Measurements from ENCODE around the gene GFPT1. TPM values are rescaled to one million over a fixed set of nuclear protein-coding genes. Genes with fewer than 3 reads are reported as not detected.

Gene GFPT1
- total RNA-seq, 1 donor from 2014 or later, result 30.0 TPM

- Mint-ChIP-seq H3K27ac (ENCODE audit: unreplicated experiment) (no peak overlapping the region), H3K36me3 (ENCODE audit: low read depth) (peaks cover 5% of the 10 kb centered on the region)
Measured at GRCh38 chr2:69375494-69376353, 11.3 kb downstream of the GFPT1 start.

GRCh38 chr2:69372767-69373166, 14.3 kb downstream of the GFPT1 start:
- peaks cover 12% of the 10 kb centered on the region for H3K36me3 Mint-ChIP-seq (ENCODE audit: low read depth)
- no peak for DNase-seq (ENCODE audit: low read depth, low spot score)
- H3K9me3 Mint-ChIP-seq, result no peaks in the 10 kb centered on the region
- no peak overlapping the region for H3K27ac Mint-ChIP-seq (ENCODE audit: unreplicated experiment)
- no peak for TF ChIP-seq CTCF (conservative IDR thresholded peaks at IDR 0.05)
- H3K4me3 Mint-ChIP-seq, result no peak overlapping the region
- peaks cover 6% of the 10 kb centered on the region for H3K4me1 Mint-ChIP-seq
- H3K27me3 Mint-ChIP-seq (ENCODE audit: low read depth), result no peaks in the 10 kb centered on the region

More at GRCh38 chr2:69375494-69376353, 11.3 kb downstream of the GFPT1 start:
- H3K4me3 Mint-ChIP-seq, result no peak overlapping the region
- H3K9me3 Mint-ChIP-seq, result no peaks in the 10 kb centered on the region
- H3K27me3 Mint-ChIP-seq (ENCODE audit: low read depth), result no peaks in the 10 kb centered on the region
- DNase-seq (ENCODE audit: low read depth, low spot score), result no peak
- H3K4me1 Mint-ChIP-seq, result peaks cover 11% of the 10 kb centered on the region
- peak; percentile 72 for TF ChIP-seq CTCF (conservative IDR thresholded peaks at IDR 0.05)

GRCh38 chr2:69369802-69370201, 17.2 kb downstream of the GFPT1 start:
- no peaks in the 10 kb centered on the region for H3K9me3 Mint-ChIP-seq
- no peak for TF ChIP-seq CTCF (conservative IDR thresholded peaks at IDR 0.05)
- DNase-seq (ENCODE audit: low read depth, low spot score), result no peak
- no peaks in the 10 kb centered on the region for H3K4me1 Mint-ChIP-seq
- peaks cover 21% of the 10 kb centered on the region for H3K36me3 Mint-ChIP-seq (ENCODE audit: low read depth)
- no peaks in the 10 kb centered on the region for H3K27me3 Mint-ChIP-seq (ENCODE audit: low read depth)
- H3K4me3 Mint-ChIP-seq, result no peak overlapping the region
- H3K27ac Mint-ChIP-seq (ENCODE audit: unreplicated experiment), result no peak overlapping the region

- Mint-ChIP-seq H3K4me3 (no peak overlapping the region), H3K4me1 (no peaks in the 10 kb centered on the region), H3K27ac (ENCODE audit: unreplicated experiment) (no peak overlapping the region), H3K36me3 (ENCODE audit: low read depth) (peaks cover 21% of the 10 kb centered on the region), H3K27me3 (ENCODE audit: low read depth) (no peaks in the 10 kb centered on the region), H3K9me3 (no peaks in the 10 kb centered on the region)
- no peak for TF ChIP-seq CTCF (conservative IDR thresholded peaks at IDR 0.05)
- no peak for DNase-seq (ENCODE audit: low read depth, low spot score)
Measured at GRCh38 chr2:69368588-69368987, 18.4 kb downstream of the GFPT1 start.

GRCh38 chr2:69359371-69359770, 27.7 kb downstream of the GFPT1 start:
- H3K27ac Mint-ChIP-seq (ENCODE audit: unreplicated experiment), result no peak overlapping the region
- H3K9me3 Mint-ChIP-seq, result no peaks in the 10 kb centered on the region
- H3K36me3 Mint-ChIP-seq (ENCODE audit: low read depth), result peaks cover 12% of the 10 kb centered on the region
- no peak for TF ChIP-seq CTCF (conservative IDR thresholded peaks at IDR 0.05)
- no peak overlapping the region for H3K4me3 Mint-ChIP-seq
- no peaks in the 10 kb centered on the region for H3K27me3 Mint-ChIP-seq (ENCODE audit: low read depth)
- no peaks in the 10 kb centered on the region for H3K4me1 Mint-ChIP-seq
- no peak for DNase-seq (ENCODE audit: low read depth, low spot score)

All from neural crest cell (in vitro differentiated cells).